Stimulated activated CD8-positive, alpha-beta memory T cell treated with anti-CD3 and anti-CD28 coated beads, Interleukin-7, amount 100 ng/mL, for 48 hours (primary cell): Measurements from ENCODE around the gene ABCA1.
"Not testable (repeated sequence)": the region's sequence is repeated elsewhere in the genome, so short reads cannot be mapped to it uniquely, and the experiment has no call there.

Source experiments
- DNase-seq, 2 donors: peaks; one replicate each; pipeline ENCODE4 v3.0.0-alpha.2; 2020; ENCODE audit warnings: low read depth in 1 of 2; ENCODE audit errors: extremely low read depth in 1 of 2

Gene ABCA1

GRCh38 chr9:104951487-104951886 is 23.5 kb upstream of the ABCA1 start:
- no peak for DNase-seq

- DNase-seq, result no peak
Observed at GRCh38 chr9:104950838-104951237, 22.9 kb upstream of the ABCA1 start.

- DNase-seq, result no peak
Observed at GRCh38 chr9:104948277-104948676, 20.3 kb upstream of the ABCA1 start.

GRCh38 chr9:104944871-104945270 is 16.9 kb upstream of the ABCA1 start:
- DNase-seq, result no peak

- DNase-seq, result no peak
Observed at GRCh38 chr9:104944356-104944755, 16.4 kb upstream of the ABCA1 start.

GRCh38 chr9:104941597-104941996 is 13.6 kb upstream of the ABCA1 start:
- DNase-seq, result no peak

- DNase-seq, result no peak
Observed at GRCh38 chr9:104936291-104936690, 8.3 kb upstream of the ABCA1 start.

- not testable (repeated sequence) for DNase-seq
Observed at GRCh38 chr9:104935501-104935810, 7.5 kb upstream of the ABCA1 start.

- no peak for DNase-seq
Observed at GRCh38 chr9:104934691-104935500, 6.9 kb upstream of the ABCA1 start.

GRCh38 chr9:104933091-104933490 is 5.1 kb upstream of the ABCA1 start:
- DNase-seq, result not testable (repeated sequence)

GRCh38 chr9:104931256-104931655 is 3.3 kb upstream of the ABCA1 start:
- no peak for DNase-seq

GRCh38 chr9:104927216-104927911 is 591 bp downstream of the ABCA1 start:
- DNase-seq, result no peak

- DNase-seq, result no peak
Observed at GRCh38 chr9:104923740-104924139, 4.2 kb downstream of the ABCA1 start.

GRCh38 chr9:104923289-104923688 is 4.7 kb downstream of the ABCA1 start:
- DNase-seq, result no peak

GRCh38 chr9:104922748-104923147 is 5.2 kb downstream of the ABCA1 start:
- DNase-seq, result not testable (repeated sequence)

- no peak for DNase-seq
Observed at GRCh38 chr9:104921067-104921741, 6.8 kb downstream of the ABCA1 start.

- no peak for DNase-seq
Observed at GRCh38 chr9:104915753-104916152, 12.2 kb downstream of the ABCA1 start.

GRCh38 chr9:104915049-104915448 is 12.9 kb downstream of the ABCA1 start:
- DNase-seq, result no peak

- no peak for DNase-seq
Observed at GRCh38 chr9:104914466-104914865, 13.5 kb downstream of the ABCA1 start.

- no peak for DNase-seq
Observed at GRCh38 chr9:104912606-104913005, 15.3 kb downstream of the ABCA1 start.

GRCh38 chr9:104911032-104911607 is 16.8 kb downstream of the ABCA1 start:
- no peak for DNase-seq
